Osteocyte (in vitro differentiated cells): ENCODE data around the gene ADAMTS18. TPM values are rescaled to one million over a fixed set of nuclear protein-coding genes. Genes with fewer than 3 reads are reported as not detected.

Experiments
- DNase-seq: peaks from one replicate; pipeline ENCODE4 v3.0.0; 2021; ENCODE audit warnings: mixed read lengths; ENCODE audit not compliant: unreplicated experiment; ENCODE audit errors: extremely low spot score
- H3K27ac Mint-ChIP-seq: one replicate; pipeline ENCODE4 v1.8.0; 2021; ENCODE audit warnings: mild to moderate bottlenecking, mixed read lengths; ENCODE audit not compliant: unreplicated experiment
- H3K27me3 Mint-ChIP-seq: one replicate; pipeline ENCODE4 v1.8.0; 2021; ENCODE audit warnings: mixed read lengths; ENCODE audit not compliant: unreplicated experiment
- H3K36me3 Mint-ChIP-seq: one replicate; pipeline ENCODE4 v1.8.0; 2021; ENCODE audit warnings: mixed read lengths; ENCODE audit not compliant: unreplicated experiment
- H3K4me1 Mint-ChIP-seq: one replicate; pipeline ENCODE4 v1.8.0; 2021; ENCODE audit warnings: mixed read lengths; ENCODE audit not compliant: unreplicated experiment
- H3K4me3 Mint-ChIP-seq: one replicate; pipeline ENCODE4 v1.8.0; 2021; ENCODE audit warnings: mild to moderate bottlenecking, moderate library complexity, mixed read lengths; ENCODE audit not compliant: unreplicated experiment
- H3K9me3 Mint-ChIP-seq: one replicate; pipeline ENCODE4 v1.8.0; 2021; ENCODE audit warnings: mixed read lengths; ENCODE audit not compliant: unreplicated experiment
- CTCF ChIP-seq: fragments of 200-600 bp; sonication (generic); IDR thresholded peaks from 2 replicates; pipeline ENCODE4 v1.5.0; 2021; ENCODE audit warnings: antibody characterized with exemption, mild to moderate bottlenecking, moderate library complexity
- total RNA-seq: library from RNA; stranded (reverse); gene quantifications from 2 replicates; pipeline ENCODE4 v1.2.1, GENCODE V29; 2021

Gene ADAMTS18
- total RNA-seq, 1 donor from 2014 or later: not detected

DNA sequence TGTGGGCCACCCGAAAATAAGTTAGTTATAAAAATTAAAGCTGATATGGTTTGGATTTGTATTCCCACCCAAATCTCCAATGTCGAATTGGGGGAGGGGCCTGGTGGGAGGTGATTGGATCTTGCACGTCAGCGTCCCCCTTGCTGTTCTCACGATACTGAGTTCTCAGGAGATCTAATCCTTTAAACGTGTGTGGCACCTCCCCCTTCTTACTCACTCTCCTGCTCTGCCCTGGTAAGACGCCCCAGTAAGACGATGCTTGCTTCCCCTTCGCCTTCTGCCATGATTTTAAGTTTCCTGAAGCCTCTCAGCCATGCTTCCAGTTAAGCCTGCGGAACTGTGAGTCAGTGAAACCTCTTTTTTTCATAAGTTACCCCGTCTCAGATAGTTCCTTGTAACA is 200.2 kb downstream of the ADAMTS18 start:
- DNase-seq: no peak
- H3K4me1 Mint-ChIP-seq: peaks cover 3% of the 10 kb centered on the region
- H3K4me3 Mint-ChIP-seq: no peak overlapping the region
- no peaks in the 10 kb centered on the region for H3K9me3 Mint-ChIP-seq
- no peak for TF ChIP-seq CTCF
- no peak overlapping the region for H3K27ac Mint-ChIP-seq
- H3K36me3 Mint-ChIP-seq: no peaks in the 10 kb centered on the region
- peaks cover 19% of the 10 kb centered on the region for H3K27me3 Mint-ChIP-seq

GRCh38 chr16:77233799-77234519 is 200.9 kb downstream of the ADAMTS18 start:
- no peak overlapping the region for H3K27ac Mint-ChIP-seq
- peaks cover 21% of the 10 kb centered on the region for H3K27me3 Mint-ChIP-seq
- peaks cover 3% of the 10 kb centered on the region for H3K4me1 Mint-ChIP-seq

More at GRCh38 chr16:77233799-77234519, 200.9 kb downstream of the ADAMTS18 start:
- Mint-ChIP-seq H3K36me3 (no peaks in the 10 kb centered on the region), H3K4me3 (no peak overlapping the region), H3K9me3 (no peaks in the 10 kb centered on the region)
- no peak for DNase-seq
- no peak for TF ChIP-seq CTCF

Other genes with a start within 250 kb of the ADAMTS18 start
- gene MON1B, start 243.8 kb downstream of the ADAMTS18 start, total RNA-seq: 35.2 and 41.8 TPM in 2 replicates
- gene SYCE1L, start 235.6 kb downstream of the ADAMTS18 start, total RNA-seq: 4.1 and 5.5 TPM in 2 replicates